Measurements from ENCODE around the gene VASH1.

Gene VASH1

DNA sequence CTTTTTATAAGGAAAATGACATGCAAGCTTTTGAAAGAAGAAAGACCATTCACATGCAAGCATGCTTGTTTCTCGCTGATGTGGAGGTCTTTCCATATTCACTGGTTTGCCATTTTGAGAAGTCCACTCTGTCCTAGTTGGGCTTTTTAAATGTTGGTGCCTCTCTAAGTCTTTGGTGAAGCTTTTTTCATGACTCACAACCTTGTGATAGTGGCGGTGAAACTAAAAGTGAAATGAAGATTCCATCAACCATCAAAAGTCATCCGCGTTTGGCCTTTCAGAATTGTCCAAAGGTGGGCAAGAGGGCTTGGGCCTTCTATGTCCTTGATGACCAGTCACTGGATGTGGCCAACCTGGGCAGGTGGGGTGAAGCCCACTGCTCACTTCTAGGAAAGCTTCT lies 69.3 kb downstream of the VASH1 start:
- Histone ChIP-seq H3K4me3 (ENCODE audit: insufficient read depth, low read depth, low read length) (no peak overlapping the region), H3K36me3 (ENCODE audit: control insufficient read depth, insufficient read depth, low read length) (no peaks in the 10 kb centered on the region), H3K9me3 (ENCODE audit: control insufficient read depth, low read length) (no peaks in the 10 kb centered on the region), H3K27ac (ENCODE audit: insufficient read depth, low read depth, low read length, poor library complexity, severe bottlenecking) (no peak overlapping the region), H3K4me1 (ENCODE audit: control insufficient read depth, insufficient read depth, low read length) (peaks cover 16% of the 10 kb centered on the region), H3K27me3 (ENCODE audit: control insufficient read depth, insufficient read depth, low read length, poor library complexity, severe bottlenecking) (no peaks in the 10 kb centered on the region)
- 90 to 95% methylated on average over 4 of the region's 4 CpGs for WGBS, 2 experiments

DNA sequence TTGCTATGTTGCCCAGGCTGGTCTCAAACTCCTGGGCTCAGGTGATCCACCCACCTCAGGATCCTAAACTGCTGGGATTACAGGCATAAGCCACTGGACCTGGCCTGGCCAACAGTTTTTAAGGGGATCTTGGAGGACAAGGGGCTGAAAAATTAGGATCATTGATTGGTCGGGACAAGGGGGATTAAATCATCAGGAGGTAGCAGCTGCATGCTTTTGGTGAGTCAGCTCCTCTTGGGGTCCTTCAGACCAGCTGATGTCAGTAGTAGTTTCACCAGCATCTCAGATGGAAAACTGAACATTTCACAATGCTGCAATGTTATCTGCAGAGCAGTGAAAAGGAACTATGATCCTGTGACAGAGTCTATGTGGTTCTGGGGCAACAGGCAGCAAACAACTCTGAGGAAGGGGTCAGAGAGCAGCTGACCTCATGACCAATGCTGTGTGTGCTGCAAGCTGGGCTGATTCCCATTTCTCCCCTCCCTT lies 71.3 kb downstream of the VASH1 start:
- no peaks in the 10 kb centered on the region for H3K36me3 ChIP-seq (ENCODE audit: control insufficient read depth, insufficient read depth, low read length)
- no peak overlapping the region for H3K4me3 ChIP-seq (ENCODE audit: insufficient read depth, low read depth, low read length)
- no peak overlapping the region for H3K27ac ChIP-seq (ENCODE audit: insufficient read depth, low read depth, low read length, poor library complexity, severe bottlenecking)
- WGBS, 2 experiments, result 82 to 90% methylated on average over 1 of the region's 1 CpG
- H3K9me3 ChIP-seq (ENCODE audit: control insufficient read depth, low read length), result no peaks in the 10 kb centered on the region
- peaks cover 16% of the 10 kb centered on the region for H3K4me1 ChIP-seq (ENCODE audit: control insufficient read depth, insufficient read depth, low read length)
- H3K27me3 ChIP-seq (ENCODE audit: control insufficient read depth, insufficient read depth, low read length, poor library complexity, severe bottlenecking), result no peaks in the 10 kb centered on the region
